ENCODE results near the gene MEIS3. TPM values are rescaled to one million over a fixed set of nuclear protein-coding genes. Genes with fewer than 3 reads are reported as not detected.
"Not testable (repeated sequence)": the region's sequence is repeated elsewhere in the genome, so short reads cannot be mapped to it uniquely, and the experiment has no call there.

Gene MEIS3
- total and polyA plus RNA-seq, 2 donors (not counting 1 experiment from before 2014, with no cell fraction given): 30.5 to 57.8 TPM

GRCh38 chr19:47415953-47416642 lies 3.2 kb downstream of the MEIS3 start:
- no peak overlapping the region for H3K4me2 ChIP-seq (ENCODE audit: extremely low read depth, insufficient read depth, low read length)
- no peaks in the 10 kb centered on the region for H3K79me2 ChIP-seq (ENCODE audit: control insufficient read depth, insufficient read depth, low read length)
- peaks cover 4% of the 10 kb centered on the region for H3K36me3 ChIP-seq (ENCODE audit: control insufficient read depth, insufficient read depth, low read length)
- no peak overlapping the region for H3K27ac ChIP-seq (ENCODE audit: insufficient read depth, low read length)
- no peak overlapping the region for H3K4me3 ChIP-seq (replicated peaks in 1 of 4; ENCODE audit: control extremely low read depth in 1 of 4, insufficient read depth in 1 of 4, low read depth in 3 of 4, low read length in 4 of 4)
- TF ChIP-seq EZH2 (IDR thresholded peaks at IDR 0.05; ENCODE audit: low read length, missing control alignments) (no peak), CTCF (conservative IDR thresholded peaks at IDR 0.05 in 1 of 2, IDR thresholded peaks at IDR 0.05 in 1 of 2; ENCODE audit: low read depth in 1 of 2, low read length in 2 of 2) (no peak)
- H2AFZ ChIP-seq (ENCODE audit: low read length): no peak overlapping the region
- peaks cover 22% of the 10 kb centered on the region for H3K27me3 ChIP-seq (ENCODE audit: control insufficient read depth, insufficient read depth, low read length)
- peaks cover 5% of the 10 kb centered on the region for H3K4me1 ChIP-seq (ENCODE audit: control insufficient read depth, extremely low read depth, insufficient read depth, low read length)
- no peak overlapping the region for H3K9ac ChIP-seq (ENCODE audit: insufficient read depth, low read length)
- no peak for DNase-seq (ENCODE audit: low read depth in 2 of 2)
- H4K20me1 ChIP-seq (ENCODE audit: control insufficient read depth, extremely low read depth, insufficient read depth, low read length): no peaks in the 10 kb centered on the region
- H3K9me3 ChIP-seq (ENCODE audit: control insufficient read depth, insufficient read depth, low read depth, low read length): no peaks in the 10 kb centered on the region

- peaks cover 9% of the 10 kb centered on the region for H3K27me3 ChIP-seq (ENCODE audit: control insufficient read depth, insufficient read depth, low read length)
- no peaks in the 10 kb centered on the region for H4K20me1 ChIP-seq (ENCODE audit: control insufficient read depth, extremely low read depth, insufficient read depth, low read length)
- H3K79me2 ChIP-seq (ENCODE audit: control insufficient read depth, insufficient read depth, low read length): no peaks in the 10 kb centered on the region
- no peak for TF ChIP-seq EZH2 (IDR thresholded peaks at IDR 0.05; ENCODE audit: low read length, missing control alignments)
- no peak for TF ChIP-seq CTCF (conservative IDR thresholded peaks at IDR 0.05 in 1 of 2, IDR thresholded peaks at IDR 0.05 in 1 of 2; ENCODE audit: low read depth in 1 of 2, low read length in 2 of 2)
- DNase-seq (ENCODE audit: low read depth in 2 of 2): no peak
- no peak overlapping the region for H3K4me3 ChIP-seq (replicated peaks in 1 of 4; ENCODE audit: control extremely low read depth in 1 of 4, insufficient read depth in 1 of 4, low read depth in 3 of 4, low read length in 4 of 4)
- no peaks in the 10 kb centered on the region for H3K9me3 ChIP-seq (ENCODE audit: control insufficient read depth, insufficient read depth, low read depth, low read length)
- no peak overlapping the region for H3K4me2 ChIP-seq (ENCODE audit: extremely low read depth, insufficient read depth, low read length)
- no peak overlapping the region for H3K9ac ChIP-seq (ENCODE audit: insufficient read depth, low read length)
- H3K27ac ChIP-seq (ENCODE audit: insufficient read depth, low read length): no peak overlapping the region
- peaks cover 5% of the 10 kb centered on the region for H3K4me1 ChIP-seq (ENCODE audit: control insufficient read depth, extremely low read depth, insufficient read depth, low read length)
- peaks cover 4% of the 10 kb centered on the region for H3K36me3 ChIP-seq (ENCODE audit: control insufficient read depth, insufficient read depth, low read length)
- H2AFZ ChIP-seq (ENCODE audit: low read length): no peak overlapping the region
Measured at GRCh38 chr19:47414469-47414868, 4.9 kb downstream of the MEIS3 start.

- Histone ChIP-seq H3K4me1 (ENCODE audit: control insufficient read depth, extremely low read depth, insufficient read depth, low read length) (peaks cover 5% of the 10 kb centered on the region), H3K36me3 (ENCODE audit: control insufficient read depth, insufficient read depth, low read length) (peaks cover 4% of the 10 kb centered on the region), H2AFZ (ENCODE audit: low read length) (no peak overlapping the region), H3K27me3 (ENCODE audit: control insufficient read depth, insufficient read depth, low read length) (peaks cover 7% of the 10 kb centered on the region), H3K4me3 (replicated peaks in 1 of 4; ENCODE audit: control extremely low read depth in 1 of 4, insufficient read depth in 1 of 4, low read depth in 3 of 4, low read length in 4 of 4) (no peak overlapping the region), H3K79me2 (ENCODE audit: control insufficient read depth, insufficient read depth, low read length) (no peaks in the 10 kb centered on the region), H4K20me1 (ENCODE audit: control insufficient read depth, extremely low read depth, insufficient read depth, low read length) (no peaks in the 10 kb centered on the region), H3K9me3 (ENCODE audit: control insufficient read depth, insufficient read depth, low read depth, low read length) (no peaks in the 10 kb centered on the region), H3K4me2 (ENCODE audit: extremely low read depth, insufficient read depth, low read length) (no peak overlapping the region), H3K27ac (ENCODE audit: insufficient read depth, low read length) (no peak overlapping the region), H3K9ac (ENCODE audit: insufficient read depth, low read length) (no peak overlapping the region)
- TF ChIP-seq CTCF (conservative IDR thresholded peaks at IDR 0.05 in 1 of 2, IDR thresholded peaks at IDR 0.05 in 1 of 2; ENCODE audit: low read depth in 1 of 2, low read length in 2 of 2) (no peak), EZH2 (IDR thresholded peaks at IDR 0.05; ENCODE audit: low read length, missing control alignments) (no peak)
- no peak for DNase-seq (ENCODE audit: low read depth in 2 of 2)
Measured at GRCh38 chr19:47413941-47414340, 5.4 kb downstream of the MEIS3 start.

GRCh38 chr19:47411696-47412095 lies 7.6 kb downstream of the MEIS3 start:
- H3K9me3 ChIP-seq (ENCODE audit: control insufficient read depth, insufficient read depth, low read depth, low read length); H3K79me2 ChIP-seq (ENCODE audit: control insufficient read depth, insufficient read depth, low read length); H3K4me2 ChIP-seq (ENCODE audit: extremely low read depth, insufficient read depth, low read length); DNase-seq (ENCODE audit: low read depth in 2 of 2); H3K36me3 ChIP-seq (ENCODE audit: control insufficient read depth, insufficient read depth, low read length); H3K9ac ChIP-seq (ENCODE audit: insufficient read depth, low read length); H3K4me3 ChIP-seq (replicated peaks in 1 of 4; ENCODE audit: control extremely low read depth in 1 of 4, insufficient read depth in 1 of 4, low read depth in 3 of 4, low read length in 4 of 4); H2AFZ ChIP-seq (ENCODE audit: low read length); H3K27ac ChIP-seq (ENCODE audit: insufficient read depth, low read length); H3K4me1 ChIP-seq (ENCODE audit: control insufficient read depth, extremely low read depth, insufficient read depth, low read length); H3K27me3 ChIP-seq (ENCODE audit: control insufficient read depth, insufficient read depth, low read length); H4K20me1 ChIP-seq (ENCODE audit: control insufficient read depth, extremely low read depth, insufficient read depth, low read length): not testable (repeated sequence)
